ENCODE measurements around the gene NCOA1.

The NCOA1 gene

GRCh38 chr2:24722141-24722790, 231.2 kb downstream of the NCOA1 start:
- DNase-seq (ENCODE audit: insufficient read length, low spot score) (no peak), FAIRE-seq (no peak)
- no peak for TF ChIP-seq CTCF (IDR thresholded peaks at IDR 0.05; ENCODE audit: insufficient read depth, missing control alignments)

GRCh38 chr2:24723191-24723590, 232.1 kb downstream of the NCOA1 start:
- FAIRE-seq = peak; percentile 16
- no peak for TF ChIP-seq CTCF (IDR thresholded peaks at IDR 0.05; ENCODE audit: insufficient read depth, missing control alignments)
- DNase-seq (ENCODE audit: insufficient read length, low spot score) = no peak

- no peak for TF ChIP-seq CTCF (IDR thresholded peaks at IDR 0.05; ENCODE audit: insufficient read depth, missing control alignments)
These were observed 232.6 kb downstream of the NCOA1 start for GRCh38 chr2:24723665-24724064.

GRCh38 chr2:24724111-24724775, 233.2 kb downstream of the NCOA1 start:
- DNase-seq (ENCODE audit: insufficient read length, low spot score) (no peak), FAIRE-seq (no peak)
- no peak for TF ChIP-seq CTCF (IDR thresholded peaks at IDR 0.05; ENCODE audit: insufficient read depth, missing control alignments)

More at GRCh38 chr2:24723665-24724064, 232.6 kb downstream of the NCOA1 start:
- DNase-seq (ENCODE audit: insufficient read length, low spot score) (no peak), FAIRE-seq (no peak)

GRCh38 chr2:24725956-24726355, 234.9 kb downstream of the NCOA1 start:
- no peak for TF ChIP-seq CTCF (IDR thresholded peaks at IDR 0.05; ENCODE audit: insufficient read depth, missing control alignments)
- no peak for FAIRE-seq

GRCh38 chr2:24730481-24730880, 239.4 kb downstream of the NCOA1 start:
- no peak for TF ChIP-seq CTCF (IDR thresholded peaks at IDR 0.05; ENCODE audit: insufficient read depth, missing control alignments)
- no peak for DNase-seq (ENCODE audit: insufficient read length, low spot score)
- no peak for FAIRE-seq

More at GRCh38 chr2:24725956-24726355, 234.9 kb downstream of the NCOA1 start:
- no peak for DNase-seq (ENCODE audit: insufficient read length, low spot score)

GRCh38 chr2:24731040-24731439, 240.0 kb downstream of the NCOA1 start:
- no peak for TF ChIP-seq CTCF (IDR thresholded peaks at IDR 0.05; ENCODE audit: insufficient read depth, missing control alignments)
- no peak for DNase-seq (ENCODE audit: insufficient read length, low spot score)
- no peak for FAIRE-seq

All from D721Med (cell line).